Natural killer cell (primary cell): Measurements from ENCODE around the gene ERCC2. TPM values are rescaled to one million over a fixed set of nuclear protein-coding genes. Genes with fewer than 3 reads are reported as not detected.

Source experiments
- ATAC-seq, 3 donors: fragments of 150-1000 bp in 2 of 3; fragments of 200-7000 bp in 1 of 3; cut with Tn5 transposase; 1 replicate in 1 of 3; 2 replicates in 2 of 3; pipeline ENCODE4 v1.10.0; 2021; ENCODE audit warnings: mild to moderate bottlenecking in 2 of 3, moderate library complexity in 2 of 3
- DNase-seq, 2 donors: peaks; one replicate each; pipeline versions ENCODE4 v3.0.0 to v3.0.0-alpha.2; 2013 to 2021; ENCODE audit warnings: mixed read lengths in 1 of 2
- H3K27ac ChIP-seq: one replicate; pipeline ENCODE4 v1.5.1; 2013; ENCODE audit warnings: mild to moderate bottlenecking, low read length
- H3K27me3 ChIP-seq: one replicate; pipeline ENCODE4 v1.6.1; 2013; ENCODE audit warnings: low read length; ENCODE audit not compliant: control insufficient read depth, insufficient read depth
- H3K36me3 ChIP-seq: one replicate; pipeline ENCODE4 v1.6.1; 2013; ENCODE audit warnings: low read length; ENCODE audit not compliant: control insufficient read depth, insufficient read depth
- H3K4me1 ChIP-seq: one replicate; pipeline ENCODE4 v1.6.1; 2013; ENCODE audit warnings: low read length; ENCODE audit not compliant: control insufficient read depth, insufficient read depth
- H3K4me3 ChIP-seq: one replicate; pipeline ENCODE4 v1.5.1; 2013; ENCODE audit warnings: low read length
- H3K9me3 ChIP-seq: one replicate; pipeline ENCODE4 v1.6.1; 2013; ENCODE audit warnings: low read length; ENCODE audit not compliant: control insufficient read depth, insufficient read depth
- H3K27ac Mint-ChIP-seq, 2 donors: one replicate each; pipeline ENCODE4 v1.8.0; 2022; ENCODE audit warnings: mild to moderate bottlenecking in 2 of 2, mixed read lengths in 2 of 2, moderate library complexity in 1 of 2
- H3K27me3 Mint-ChIP-seq, 2 donors: one replicate each; pipeline ENCODE4 v1.8.0; 2022; ENCODE audit warnings: low read depth in 2 of 2, mixed read lengths in 2 of 2
- H3K36me3 Mint-ChIP-seq: one replicate; pipeline ENCODE4 v1.8.0; 2022; ENCODE audit warnings: mixed read lengths
- H3K4me1 Mint-ChIP-seq, 2 donors: one replicate each; pipeline ENCODE4 v1.8.0; 2022; ENCODE audit warnings: mixed read lengths in 2 of 2
- H3K4me3 Mint-ChIP-seq: one replicate; pipeline ENCODE4 v1.8.0; 2022; ENCODE audit warnings: mild to moderate bottlenecking, moderate library complexity, mixed read lengths
- H3K9me3 Mint-ChIP-seq, 2 donors: one replicate each; pipeline ENCODE4 v1.8.0; 2022; ENCODE audit warnings: mixed read lengths in 2 of 2
- CTCF ChIP-seq: fragments of 200-600 bp; IDR thresholded peaks from one replicate; pipeline ENCODE4 v1.8.0; 2022; ENCODE audit warnings: antibody characterized with exemption
- WGBS: methylation state at CpG from one replicate; pipeline ENCODE4 v1.1.7; 2013; ENCODE audit warnings: missing lambda C conversion rate; ENCODE audit not compliant: insufficient coverage; 5-methylcytosine and 5-hydroxymethylcytosine counted together
- intact Hi-C: fragments of 100-400 bp; cut with micrococcal nuclease; formaldehyde crosslinking; loops from one replicate; pipeline ENCODE4 v1.14.2; 2022
- total RNA-seq, 4 donors: library from RNA; stranded (reverse); fragments of 120-200 nt in 1 of 4; gene quantifications; one replicate each; pipeline versions ENCODE4 v1.2.3 to v1.2.4, GENCODE V29; 2013 to 2022

The ERCC2 gene
- total RNA-seq, 3 donors from 2014 or later (not counting 1 experiment from before 2014, with no cell fraction given): 13.4 to 22.3 (median 14.9) TPM

- no peaks in the 10 kb centered on the region for H3K27me3 ChIP-seq
- Mint-ChIP-seq H3K4me3 (no peak overlapping the region), H3K4me1 (peaks cover 0 to 5% of the 10 kb centered on the region in 2 donors), H3K9me3 (no peaks in the 10 kb centered on the region), H3K36me3 (no peaks in the 10 kb centered on the region), H3K27ac (no peak overlapping the region), H3K27me3 (no peaks in the 10 kb centered on the region)
- no peak for TF ChIP-seq CTCF
- H3K36me3 ChIP-seq: peaks cover 11% of the 10 kb centered on the region
- 98% methylated on average over 9 of the region's 9 CpGs for WGBS
- intact Hi-C loops: no loop called here
- ATAC-seq: no peak
- H3K4me1 ChIP-seq: no peaks in the 10 kb centered on the region
- no peaks in the 10 kb centered on the region for H3K9me3 ChIP-seq
- no peak overlapping the region for H3K4me3 ChIP-seq
- H3K27ac ChIP-seq: no peak overlapping the region
- no peak for DNase-seq
These were observed 15.0 kb downstream of the ERCC2 start for GRCh38 chr19:45355402-45355801.

GRCh38 chr19:45354241-45354842, 16.0 kb downstream of the ERCC2 start:
- H3K4me3 ChIP-seq: no peak overlapping the region
- intact Hi-C loops: no loop called here
- no peak for ATAC-seq
- Mint-ChIP-seq H3K9me3 (no peaks in the 10 kb centered on the region), H3K4me3 (no peak overlapping the region), H3K27me3 (no peaks in the 10 kb centered on the region), H3K4me1 (peaks cover 0 to 5% of the 10 kb centered on the region in 2 donors), H3K36me3 (no peaks in the 10 kb centered on the region), H3K27ac (no peak overlapping the region)
- H3K27ac ChIP-seq: no peak overlapping the region
- peaks cover 11% of the 10 kb centered on the region for H3K36me3 ChIP-seq
- no peak for DNase-seq
- H3K4me1 ChIP-seq: no peaks in the 10 kb centered on the region
- TF ChIP-seq CTCF: no peak
- WGBS: 87% methylated on average over 10 of the region's 11 CpGs
- no peaks in the 10 kb centered on the region for H3K9me3 ChIP-seq
- no peaks in the 10 kb centered on the region for H3K27me3 ChIP-seq

- no peak overlapping the region for H3K4me3 ChIP-seq
- H3K36me3 ChIP-seq: peaks cover 11% of the 10 kb centered on the region
- H3K27me3 Mint-ChIP-seq: no peaks in the 10 kb centered on the region
- H3K4me1 Mint-ChIP-seq: peaks cover 0 to 5% of the 10 kb centered on the region in 2 donors
- no peak overlapping the region for H3K27ac ChIP-seq
- intact Hi-C loops: no loop called here
- no peaks in the 10 kb centered on the region for H3K36me3 Mint-ChIP-seq
- H3K27me3 ChIP-seq: no peaks in the 10 kb centered on the region
- no peak overlapping the region for H3K27ac Mint-ChIP-seq
- 95% methylated on average over 19 of the region's 20 CpGs for WGBS
- H3K4me3 Mint-ChIP-seq: no peak overlapping the region
- ATAC-seq (no peak), DNase-seq (no peak)
- TF ChIP-seq CTCF: no peak
- H3K9me3 ChIP-seq: no peaks in the 10 kb centered on the region
- H3K9me3 Mint-ChIP-seq: no peaks in the 10 kb centered on the region
- H3K4me1 ChIP-seq: no peaks in the 10 kb centered on the region
These were observed 17.2 kb downstream of the ERCC2 start for GRCh38 chr19:45352914-45353796.
